H1 (cell line): ENCODE measurements around the gene TOP1. TPM values are rescaled to one million over a fixed set of nuclear protein-coding genes. Genes with fewer than 3 reads are reported as not detected.

Experiments
- CTCF ChIA-PET: fragments of 300-600 bp; sonication (Branson Sonifier 250); formaldehyde crosslinking; loops from one replicate; lab custom pipeline; 2021; ENCODE audit not compliant: partially characterized antibody; lab: Charles Lee
- POLR2A ChIA-PET: fragments of 300-600 bp; sonication (Branson Sonifier 250); formaldehyde crosslinking; loops from one replicate; lab custom pipeline; 2021; ENCODE audit warnings: inconsistent platforms; ENCODE audit not compliant: partially characterized antibody; lab: Charles Lee
- DNase-seq, 2 experiments: peaks; one replicate each; pipeline versions ENCODE4 v3.0.0 to v3.0.0-alpha.2; 2010 to 2022; ENCODE audit warnings: low spot score in 2 of 2, low read depth in 1 of 2, mixed read lengths in 1 of 2
- FAIRE-seq: peaks from 2 replicates; lab custom pipeline; 2011; peaks lifted over from hg19 to GRCh38; lab: Jason Lieb, UNC
- H2AFZ ChIP-seq: 2 replicates; pipeline ENCODE4 v1.8.1; 2012; ENCODE audit warnings: low read length, inconsistent platforms
- H2AK5ac ChIP-seq: 2 replicates; pipeline ENCODE4 v1.6.1; 2013; ENCODE audit warnings: low read depth, low read length
- H2BK120ac ChIP-seq: replicated peaks from 2 replicates; pipeline ENCODE3; 2013; ENCODE audit warnings: low read depth, low read length, inconsistent platforms
- H2BK12ac ChIP-seq: 2 replicates; pipeline ENCODE4 v1.6.1; 2013; ENCODE audit warnings: low read depth, low read length
- H2BK15ac ChIP-seq: 2 replicates; pipeline ENCODE4 v1.6.1; 2013; ENCODE audit warnings: low read length
- H2BK20ac ChIP-seq: 2 replicates; pipeline ENCODE4 v1.6.1; 2013; ENCODE audit warnings: low read length
- H2BK5ac ChIP-seq: 2 replicates; pipeline ENCODE4 v1.6.1; 2013; ENCODE audit warnings: low read depth, low read length
- H3K14ac ChIP-seq: 2 replicates; pipeline ENCODE4 v1.6.1; 2013; ENCODE audit warnings: inconsistent platforms; ENCODE audit not compliant: insufficient read length
- H3K18ac ChIP-seq: 2 replicates; pipeline ENCODE4 v1.6.1; 2013; ENCODE audit warnings: low read length; ENCODE audit errors: extremely low read depth
- H3K23ac ChIP-seq: 2 replicates; pipeline ENCODE4 v1.6.1; 2013; ENCODE audit warnings: inconsistent platforms; ENCODE audit not compliant: insufficient read length
- H3K23me2 ChIP-seq: 2 replicates; pipeline ENCODE4 v1.6.1; 2013; ENCODE audit warnings: low read depth, low read length
- H3K27ac ChIP-seq: 2 replicates; pipeline ENCODE4 v1.6.1; 2011; ENCODE audit warnings: low read depth, low read length, inconsistent platforms
- H3K27me3 ChIP-seq, 4 experiments: replicated peaks in 1 of 4; 1 replicate in 1 of 4; 2 replicates in 3 of 4; pipeline versions ENCODE4 v1.6.1 to v1.8.1; 2011 to 2013; ENCODE audit warnings: low read length in 3 of 4, mild to moderate bottlenecking in 3 of 4, inconsistent platforms in 2 of 4, mixed read lengths in 2 of 4, moderate library complexity in 1 of 4; ENCODE audit not compliant: control insufficient read depth in 3 of 4, insufficient read depth in 3 of 4; ENCODE audit errors: extremely low read depth in 1 of 4
- H3K36me3 ChIP-seq, 4 experiments: 2 replicates each; pipeline versions ENCODE4 v1.6.1 to v1.8.1; 2011 to 2013; ENCODE audit warnings: mild to moderate bottlenecking in 4 of 4, low read length in 3 of 4, moderate library complexity in 2 of 4, control low read depth in 1 of 4, inconsistent platforms in 1 of 4; ENCODE audit not compliant: insufficient read depth in 4 of 4, control insufficient read depth in 2 of 4
- H3K4ac ChIP-seq: replicated peaks from 2 replicates; pipeline ENCODE3; 2013; ENCODE audit warnings: low read length, low read depth, mixed read lengths, inconsistent platforms; ENCODE audit not compliant: insufficient read length
- H3K4me1 ChIP-seq, 4 experiments: replicated peaks in 1 of 4; 1 replicate in 1 of 4; 2 replicates in 3 of 4; pipeline versions ENCODE4 v1.6.1 to v1.8.1; 2011 to 2013; ENCODE audit warnings: low read length in 3 of 4, inconsistent platforms in 2 of 4, mixed read lengths in 1 of 4; ENCODE audit not compliant: insufficient read depth in 4 of 4, control insufficient read depth in 3 of 4
- H3K4me2 ChIP-seq, 2 experiments: 2 replicates each; pipeline versions ENCODE4 v1.6.1 to v1.8.1; 2011 to 2013; ENCODE audit warnings: low read depth in 2 of 2, low read length in 2 of 2, control low read depth in 1 of 2, inconsistent platforms in 1 of 2, mild to moderate bottlenecking in 1 of 2; ENCODE audit not compliant: insufficient read depth in 1 of 2
- H3K4me3 ChIP-seq, 4 experiments: fragments of 200-600, 300-600 bp in 1 of 4; sonication (generic), shearing (Covaris generic), sonication (Bioruptor Twin) in 1 of 4; 2 replicates each; pipeline versions ENCODE4 v1.5.1 to v1.8.1; 2011 to 2016; ENCODE audit warnings: low read length in 4 of 4, low read depth in 3 of 4, control low read depth in 2 of 4, inconsistent platforms in 2 of 4, mild to moderate bottlenecking in 2 of 4, mixed read lengths in 1 of 4, moderate library complexity in 1 of 4; ENCODE audit not compliant: insufficient read depth in 2 of 4; ENCODE audit errors: extremely low read depth in 1 of 4
- H3K56ac ChIP-seq: replicated peaks from 2 replicates; pipeline ENCODE3; 2013; ENCODE audit warnings: low read depth, mild to moderate bottlenecking, mixed read lengths, low read length, inconsistent platforms; ENCODE audit not compliant: insufficient read length
- H3K79me1 ChIP-seq: 2 replicates; pipeline ENCODE4 v1.6.1; 2013; ENCODE audit warnings: low read depth, low read length, control low read depth
- H3K79me2 ChIP-seq, 2 experiments: 2 replicates each; pipeline versions ENCODE4 v1.6.1 to v1.8.1; 2012 to 2013; ENCODE audit warnings: low read length in 2 of 2, mild to moderate bottlenecking in 2 of 2, inconsistent platforms in 1 of 2; ENCODE audit not compliant: insufficient read depth in 2 of 2, control insufficient read depth in 1 of 2
- H3K9ac ChIP-seq, 4 experiments: replicated peaks in 1 of 4; 1 replicate in 1 of 4; 2 replicates in 3 of 4; pipeline versions ENCODE4 v1.6.1 to v1.8.1; 2011 to 2013; ENCODE audit warnings: low read depth in 3 of 4, low read length in 3 of 4, control low read depth in 2 of 4, mild to moderate bottlenecking in 2 of 4, moderate library complexity in 2 of 4, inconsistent platforms in 1 of 4; ENCODE audit errors: extremely low read depth in 1 of 4
- H3K9me3 ChIP-seq, 2 experiments: 2 replicates each; pipeline versions ENCODE4 v1.6.1 to v1.8.1; 2012 to 2013; ENCODE audit warnings: mild to moderate bottlenecking in 2 of 2, moderate library complexity in 2 of 2, control low read depth in 1 of 2, inconsistent platforms in 1 of 2, low read depth in 1 of 2, low read length in 1 of 2, mixed read lengths in 1 of 2; ENCODE audit not compliant: insufficient read depth in 2 of 2
- H4K20me1 ChIP-seq, 2 experiments: replicated peaks in 1 of 2; 2 replicates each; pipeline versions ENCODE3 to v1.8.1; 2011 to 2013; ENCODE audit warnings: inconsistent platforms in 2 of 2, low read length in 2 of 2, mild to moderate bottlenecking in 1 of 2; ENCODE audit not compliant: insufficient read depth in 2 of 2, control insufficient read depth in 1 of 2
- H4K5ac ChIP-seq: 2 replicates; pipeline ENCODE4 v1.6.1; 2013; ENCODE audit warnings: low read length, low read depth, mixed read lengths, inconsistent platforms; ENCODE audit not compliant: insufficient read length
- H4K8ac ChIP-seq: 2 replicates; pipeline ENCODE4 v1.8.0; 2013; ENCODE audit warnings: mild to moderate bottlenecking, moderate library complexity, low read length, inconsistent platforms; ENCODE audit not compliant: insufficient read depth; ENCODE audit errors: extremely low read depth
- H4K91ac ChIP-seq: replicated peaks from 2 replicates; pipeline ENCODE3; 2013; ENCODE audit warnings: low read length, mixed read lengths, inconsistent platforms; ENCODE audit not compliant: insufficient read length
- BCL11A ChIP-seq, 2 experiments: IDR thresholded peaks; one replicate each; pipeline ENCODE4 v1.6.1; 2011; ENCODE audit warnings: low read depth in 2 of 2, low read length in 2 of 2, mild to moderate bottlenecking in 2 of 2
- CBX5 ChIP-seq: fragments of 300-800, 300-1000 bp; sonication (generic); IDR thresholded peaks from 2 replicates; pipeline ENCODE4 v1.7.1; 2016; ENCODE audit warnings: antibody characterized with exemption, low read length, low read depth
- CHD1 ChIP-seq: IDR thresholded peaks from 2 replicates; pipeline ENCODE4 v1.6.1; 2012; ENCODE audit warnings: low read depth, low read length, improper control_type of control experiment
- CHD2 ChIP-seq: IDR thresholded peaks from 2 replicates; pipeline ENCODE4 v1.6.1; 2012; ENCODE audit warnings: low read length, improper control_type of control experiment
- FOSL1 ChIP-seq: IDR thresholded peaks from 2 replicates; pipeline ENCODE4 v1.6.1; 2011; ENCODE audit warnings: mild to moderate bottlenecking, low read depth, low read length, moderate library complexity; ENCODE audit not compliant: insufficient read depth
- HDAC6 ChIP-seq: IDR thresholded peaks from one replicate; pipeline ENCODE4 v1.7.1; 2012; ENCODE audit warnings: low read depth, mild to moderate bottlenecking, inconsistent platforms, low read length, moderate library complexity
- JUN ChIP-seq: IDR thresholded peaks from 2 replicates; pipeline ENCODE4 v1.6.1; 2011; ENCODE audit warnings: low read depth, mild to moderate bottlenecking, improper control_type of control experiment, low read length
- KDM1A ChIP-seq: fragments of 200-600, 300-600 bp; sonication (generic); IDR thresholded peaks from 2 replicates; pipeline ENCODE4 v1.7.1; 2016; ENCODE audit warnings: mild to moderate bottlenecking, low read length, borderline replicate concordance
- KDM4A ChIP-seq: IDR thresholded peaks from one replicate; pipeline ENCODE4 v1.7.1; 2012; ENCODE audit warnings: low read depth, mild to moderate bottlenecking, moderate library complexity, low read length, inconsistent platforms; ENCODE audit not compliant: severe bottlenecking
- NRF1 ChIP-seq: IDR thresholded peaks from 2 replicates; pipeline ENCODE4 v1.6.1; 2011; ENCODE audit warnings: mild to moderate bottlenecking, low read depth, low read length, improper control_type of control experiment
- RFX5 ChIP-seq: IDR thresholded peaks from 2 replicates; pipeline ENCODE4 v1.6.1; 2011; ENCODE audit warnings: low read depth, low read length, improper control_type of control experiment, borderline replicate concordance
- SAP30 ChIP-seq: fragments of 300-600 bp; sonication (generic); IDR thresholded peaks from 2 replicates; pipeline ENCODE4 v1.7.1; 2012; ENCODE audit warnings: low read length, moderate library complexity, mild to moderate bottlenecking, inconsistent platforms; ENCODE audit not compliant: insufficient read depth, insufficient replicate concordance
- whole genome bisulfite sequencing, 2 experiments: shearing (Covaris generic) in 1 of 2; methylation state at CpG; one replicate each; pipeline versions ENCODE4 v1.1.6 to v1.1.7; 2013 to 2015; ENCODE audit warnings: low lambda C conversion rate in 2 of 2, mixed read lengths in 2 of 2, inconsistent platforms in 1 of 2, low coverage in 1 of 2, missing lambda C conversion rate in 1 of 2; ENCODE audit not compliant: insufficient replicate concordance in 2 of 2, insufficient coverage in 1 of 2, insufficient read length in 1 of 2; ENCODE audit errors: extremely low coverage in 1 of 2, missing lambda C conversion rate in 1 of 2; 5-methylcytosine and 5-hydroxymethylcytosine counted together
- polyA plus RNA-seq, 7 experiments: library from polyadenylated mRNA; depleted of rRNA in 3 of 7; stranded (reverse) in 5 of 7; unstranded in 2 of 7; fragments of >200 nt in 5 of 7; fragments of 200-250 nt in 2 of 7; gene quantifications; 1 replicate in 5 of 7; 2 replicates in 1 of 7; 4 replicates in 1 of 7; pipeline versions ENCODE4 v1.2.1 to v1.2.3, GENCODE V29; 2011 to 2013; ENCODE audit warnings: missing spikeins in 2 of 7, mixed read lengths in 2 of 7
- total RNA-seq: library from RNA; stranded (reverse); fragmentation: NEBNext Ultra II Directional; extraction: Animal tissue kit (Norgen Biotek cat#: 25700); gene quantifications from 2 replicates; pipeline ENCODE4 v1.2.1, GENCODE V29; 2021
- TF ChIP-seq, protein P1 (sequence below): IDR thresholded peaks from 2 replicates; pipeline ENCODE4 v1.6.1; 2012; ENCODE audit warnings: low read length, inconsistent platforms

The TOP1 gene
- total and polyA plus RNA-seq, 2 of the 8 experiments (the other 6 are each of a cell fraction or from before 2014, with no cell fraction given) = 7.4 to 108 TPM

DNA sequence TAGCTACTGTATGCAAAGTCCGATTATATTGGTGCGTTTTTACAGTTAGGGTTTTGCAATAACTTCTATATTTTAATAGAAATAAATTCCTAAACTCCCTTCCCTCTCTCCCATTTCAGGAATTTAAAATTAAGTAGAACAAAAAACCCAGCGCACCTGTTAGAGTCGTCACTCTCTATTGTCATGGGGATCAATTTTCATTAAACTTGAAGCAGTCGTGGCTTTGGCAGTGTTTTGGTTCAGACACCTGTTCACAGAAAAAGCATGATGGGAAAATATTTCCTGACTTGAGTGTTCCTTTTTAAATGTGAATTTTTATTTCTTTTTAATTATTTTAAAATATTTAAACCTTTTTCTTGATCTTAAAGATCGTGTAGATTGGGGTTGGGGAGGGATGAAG lies 95.0 kb downstream of the TOP1 start:
- Histone ChIP-seq H3K23ac (no peak overlapping the region), H3K27ac (no peak overlapping the region), H3K9me3 (0 out of 4 replicates have a peak, but pooled peaks cover 0 to 2% of the 10 kb centered on the region in 2 experiments), H2BK5ac (no peak overlapping the region), H2BK12ac (no peak overlapping the region), H3K4me1 (no peaks in the 10 kb centered on the region), H3K9ac (no peak overlapping the region), H2AFZ (no peak overlapping the region), H3K14ac (no peak overlapping the region), H3K4me3 (no peak overlapping the region), H3K4ac (no peak overlapping the region), H3K23me2 (peaks cover 2% of the 10 kb centered on the region), H3K79me1 (no peaks in the 10 kb centered on the region), H2AK5ac (no peak overlapping the region), H3K18ac (no peak overlapping the region), H4K5ac (no peak overlapping the region), H3K56ac (no peak overlapping the region), H3K36me3 (peaks cover 13 to 69% (median 41%) of the 10 kb centered on the region in 4 experiments; a peak in 7 of 8 replicates), H4K20me1 (peaks cover 0 to 1% of the 10 kb centered on the region in 2 experiments), H4K8ac (no peak overlapping the region), H3K4me2 (no peak overlapping the region), H2BK15ac (no peak overlapping the region), H3K79me2 (no peaks in the 10 kb centered on the region), H3K27me3 (no peaks in the 10 kb centered on the region), H4K91ac (no peak overlapping the region), H2BK20ac (no peak overlapping the region), H2BK120ac (no peak overlapping the region)
- ChIA-PET CTCF (interaction anchor here (3.6 kb wide), 1 partner anchor 11 kb away, joined by 14 read pairs; no protein-coding TSS in a partner anchor), POLR2A (no interaction called here)
- DNase-seq = no peak
- WGBS, 2 experiments = 93% methylated on average over 6 of the region's 6 CpGs; no CpG with 5 or more reads in 1 of the 2 experiments
- no peak for FAIRE-seq
- TF ChIP-seq BCL11A (IDR thresholded peaks at IDR 0.05; ENCODE audit: low read depth in 2 of 2, low read length in 2 of 2) (no peak), SAP30 (no peak), RFX5 (no peak), CHD2 (no peak), CBX5 (no peak), CHD1 (no peak), HDAC6 (no peak), KDM4A (no peak), FOSL1 (no peak), KDM1A (no peak), NRF1 (no peak), JUN (no peak)
- TF ChIP-seq, protein P1, sequence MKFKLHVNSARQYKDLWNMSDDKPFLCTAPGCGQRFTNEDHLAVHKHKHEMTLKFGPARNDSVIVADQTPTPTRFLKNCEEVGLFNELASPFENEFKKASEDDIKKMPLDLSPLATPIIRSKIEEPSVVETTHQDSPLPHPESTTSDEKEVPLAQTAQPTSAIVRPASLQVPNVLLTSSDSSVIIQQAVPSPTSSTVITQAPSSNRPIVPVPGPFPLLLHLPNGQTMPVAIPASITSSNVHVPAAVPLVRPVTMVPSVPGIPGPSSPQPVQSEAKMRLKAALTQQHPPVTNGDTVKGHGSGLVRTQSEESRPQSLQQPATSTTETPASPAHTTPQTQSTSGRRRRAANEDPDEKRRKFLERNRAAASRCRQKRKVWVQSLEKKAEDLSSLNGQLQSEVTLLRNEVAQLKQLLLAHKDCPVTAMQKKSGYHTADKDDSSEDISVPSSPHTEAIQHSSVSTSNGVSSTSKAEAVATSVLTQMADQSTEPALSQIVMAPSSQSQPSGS = no peak
